GM18858 (cell line): Measurements from ENCODE around the gene SPDYC.

ENCODE experiments used
- ATAC-seq: cut with Tn5 transposase; IDR thresholded peaks from one replicate; pipeline ENCODE4 v1.9.1; 2021; ENCODE audit not compliant: unreplicated experiment

The SPDYC gene

GRCh38 chr11:65218446-65218845 is 48.4 kb downstream of the SPDYC start:
- no peak for ATAC-seq

GRCh38 chr11:65219930-65220213 is 49.8 kb downstream of the SPDYC start:
- no peak for ATAC-seq

- no peak for ATAC-seq
Observed at GRCh38 chr11:65221026-65221425, 51.0 kb downstream of the SPDYC start.
